OCI-LY7 (cell line): ENCODE data around the gene TK2. TPM values are rescaled to one million over a fixed set of nuclear protein-coding genes. Genes with fewer than 3 reads are reported as not detected.
"Not testable (repeated sequence)": the region's sequence is repeated elsewhere in the genome, so short reads cannot be mapped to it uniquely, and the experiment has no call there.

Experiments used
- BruUV-seq: library from RNA; stranded (reverse); fragments of 400-500 nt; replicated peaks from 2 replicates; lab custom pipeline; 2021; lab: Mats Ljungman, UMichigan
- CTCF ChIA-PET: fragments of 300-600 bp; sonication (Branson Sonifier 250); formaldehyde crosslinking; loops from one replicate; lab custom pipeline; 2022; ENCODE audit warnings: antibody characterized with exemption; ENCODE audit not compliant: unreplicated experiment; lab: Charles Lee
- POLR2A ChIA-PET: fragments of 300-600 bp; sonication (Branson Sonifier 250); formaldehyde crosslinking; loops from one replicate; lab custom pipeline; 2022; ENCODE audit warnings: antibody characterized with exemption; lab: Charles Lee
- DNase-seq: peaks from one replicate; pipeline ENCODE4 v3.0.0-alpha.2; 2015; ENCODE audit warnings: low spot score
- H2AFZ ChIP-seq: fragments of 200-600 bp; sonication (generic), shearing (Covaris generic); 2 replicates; pipeline ENCODE4 v1.6.1; 2014; ENCODE audit warnings: mild to moderate bottlenecking, antibody characterized with exemption, low read length, moderate library complexity
- H3K27ac ChIP-seq: fragments of 200-600 bp; sonication (generic); 2 replicates; pipeline ENCODE4 v1.5.1; 2014; ENCODE audit warnings: mixed run types, low read depth, mild to moderate bottlenecking, moderate library complexity, low read length, inconsistent platforms; ENCODE audit not compliant: poor library complexity, severe bottlenecking
- H3K36me3 ChIP-seq: fragments of 200-600 bp; sonication (generic); 2 replicates; pipeline ENCODE4 v1.6.1; 2014; ENCODE audit warnings: mild to moderate bottlenecking, antibody characterized with exemption, low read length, moderate library complexity, mixed read lengths; ENCODE audit not compliant: insufficient read depth
- H3K4me1 ChIP-seq: fragments of 200-600 bp; sonication (generic); 2 replicates; pipeline ENCODE4 v1.5.1; 2014; ENCODE audit warnings: mild to moderate bottlenecking, low read length; ENCODE audit not compliant: insufficient read depth, poor library complexity, severe bottlenecking
- H3K4me2 ChIP-seq: fragments of 200-600 bp; sonication (generic); 2 replicates; pipeline ENCODE4 v1.6.1; 2014; ENCODE audit warnings: mild to moderate bottlenecking, low read length
- H3K4me3 ChIP-seq: fragments of 200-600 bp; sonication (generic); 2 replicates; pipeline ENCODE4 v1.5.1; 2014; ENCODE audit warnings: mild to moderate bottlenecking, low read depth, low read length; ENCODE audit not compliant: poor library complexity, severe bottlenecking
- H3K79me2 ChIP-seq: fragments of 200-600 bp; sonication (generic); 2 replicates; pipeline ENCODE4 v1.6.1; 2016; ENCODE audit warnings: low read depth, mild to moderate bottlenecking, low read length, moderate library complexity, mixed read lengths; ENCODE audit not compliant: insufficient read depth
- H3K9me2 ChIP-seq: fragments of 200-600 bp; sonication (generic); 2 replicates; pipeline ENCODE4 v1.6.1; 2016; ENCODE audit warnings: mild to moderate bottlenecking, low read length, mixed read lengths; ENCODE audit not compliant: insufficient read depth
- H3K9me3 ChIP-seq: fragments of 200-600 bp; sonication (generic); 2 replicates; pipeline ENCODE4 v1.6.1; 2014; ENCODE audit warnings: mild to moderate bottlenecking, mixed run types, low read length, mixed read lengths
- H4K20me1 ChIP-seq: fragments of 200-600 bp; sonication (generic); 2 replicates; pipeline ENCODE4 v1.6.1; 2014; ENCODE audit warnings: mild to moderate bottlenecking, antibody characterized with exemption, low read length, moderate library complexity, mixed read lengths; ENCODE audit not compliant: insufficient read depth
- CTCF ChIP-seq: fragments of 200-600 bp; sonication (generic); conservative IDR thresholded peaks from 2 replicates; pipeline ENCODE4 v1.5.1; 2014; ENCODE audit warnings: mild to moderate bottlenecking, antibody characterized with exemption, low read length, moderate library complexity, mixed read lengths
- EZH2phosphoT487 ChIP-seq: fragments of 200-600 bp; sonication (generic); IDR thresholded peaks from 2 replicates; pipeline ENCODE4 v1.6.1; 2018; ENCODE audit warnings: low read depth, borderline replicate concordance, mild to moderate bottlenecking, mixed run types, antibody characterized with exemption, low read length, moderate library complexity, mixed read lengths
- intact Hi-C: fragments of 100-400 bp; cut with micrococcal nuclease; formaldehyde crosslinking; loops from one replicate; pipeline ENCODE4 v1.10.0; 2022; ENCODE audit not compliant: unreplicated experiment
- total RNA-seq, 2 experiments: library from RNA; depleted of rRNA in 1 of 2; stranded (reverse); fragments of >200 nt in 1 of 2; shearing (Covaris generic) in 1 of 2; gene quantifications; 2 replicates each; pipeline ENCODE4 v1.2.3, GENCODE V29; 2014 to 2022

Gene TK2
- total RNA-seq, 2 experiments from 2014 or later, result 0.06 to 1.9 TPM

- H3K4me2 ChIP-seq, result no peak overlapping the region
- peaks cover 33% of the 10 kb centered on the region for H3K36me3 ChIP-seq
- ChIA-PET POLR2A (interaction anchor here (0.5 to 1.4 kb wide), 2 partner anchors 12 to 240 kb away, joined by 4 to 7 read pairs; no protein-coding TSS in a partner anchor), CTCF (no interaction called here)
- intact Hi-C loops, result no loop called here
- no peaks in the 10 kb centered on the region for H3K9me2 ChIP-seq
- no peaks in the 10 kb centered on the region for H3K4me1 ChIP-seq
- TF ChIP-seq EZH2phosphoT487 (no peak), CTCF (no peak)
- BruUV-seq, result no TSS peak
- no peaks in the 10 kb centered on the region for H3K79me2 ChIP-seq
- no peak overlapping the region for H3K4me3 ChIP-seq
- H4K20me1 ChIP-seq, result no peaks in the 10 kb centered on the region
- no peaks in the 10 kb centered on the region for H3K9me3 ChIP-seq
- no peak overlapping the region for H2AFZ ChIP-seq
- DNase-seq, result no peak
- H3K27ac ChIP-seq, result no peak overlapping the region
Observed at GRCh38 chr16:66569827-66570405, 20.0 kb upstream of the TK2 start.

- no peak overlapping the region for H3K4me2 ChIP-seq
- H3K36me3 ChIP-seq, result peaks cover 38% of the 10 kb centered on the region
- no peak overlapping the region for H3K27ac ChIP-seq
- no peaks in the 10 kb centered on the region for H3K9me2 ChIP-seq
- H3K9me3 ChIP-seq, result no peaks in the 10 kb centered on the region
- POLR2A ChIA-PET, result interaction anchor here (0.5 kb wide), 1 partner anchor 240 kb away, joined by 4 read pairs; no protein-coding TSS in a partner anchor
- no TSS peak for BruUV-seq
- no peak for TF ChIP-seq EZH2phosphoT487
- no peak for TF ChIP-seq CTCF
- H2AFZ ChIP-seq, result no peak overlapping the region
- no peaks in the 10 kb centered on the region for H4K20me1 ChIP-seq
- H3K4me1 ChIP-seq, result no peaks in the 10 kb centered on the region
- no peak for DNase-seq
- H3K79me2 ChIP-seq, result no peaks in the 10 kb centered on the region
- CTCF ChIA-PET, result no interaction called here
- intact Hi-C loops, result no loop called here
- no peak overlapping the region for H3K4me3 ChIP-seq
Observed at GRCh38 chr16:66569131-66569530, 19.2 kb upstream of the TK2 start.

- ChIA-PET CTCF (no interaction called here), POLR2A (no interaction called here)
- Histone ChIP-seq H3K4me3 (no peak overlapping the region), H2AFZ (no peak overlapping the region), H3K79me2 (no peaks in the 10 kb centered on the region), H3K36me3 (peaks cover 46% of the 10 kb centered on the region), H3K4me2 (no peak overlapping the region), H3K27ac (no peak overlapping the region), H3K4me1 (no peaks in the 10 kb centered on the region), H3K9me3 (no peaks in the 10 kb centered on the region), H4K20me1 (no peaks in the 10 kb centered on the region), H3K9me2 (no peaks in the 10 kb centered on the region)
- DNase-seq, result no peak
- BruUV-seq, result no TSS peak
- no peak for TF ChIP-seq CTCF
- no peak for TF ChIP-seq EZH2phosphoT487
- intact Hi-C loops, result no loop called here
Observed at GRCh38 chr16:66568355-66568754, 18.4 kb upstream of the TK2 start.

GRCh38 chr16:66567270-66567669, 17.3 kb upstream of the TK2 start:
- H3K9me2 ChIP-seq, H3K9me3 ChIP-seq, CTCF ChIA-PET, H4K20me1 ChIP-seq, H3K4me1 ChIP-seq, BruUV-seq, DNase-seq, H3K79me2 ChIP-seq, H3K4me2 ChIP-seq, H3K4me3 ChIP-seq, H2AFZ ChIP-seq, intact Hi-C loops, POLR2A ChIA-PET, H3K27ac ChIP-seq: not testable (repeated sequence)
- H3K36me3 ChIP-seq, result peaks cover 52% of the 10 kb centered on the region
